ENCODE measurements around the gene ZNHIT2.

- TF ChIP-seq CTCF (IDR thresholded peaks at IDR 0.05) (no peak), POLR2A (IDR thresholded peaks at IDR 0.05) (no peak)
Observed at GRCh38 chr11:65163684-65164083, 46.2 kb upstream of the ZNHIT2 start.

All from heart left ventricle (tissue), 13 donors.